ENCODE data around the gene ASPG.

- TF ChIP-seq CTCF (IDR thresholded peaks at IDR 0.05), result no peak
- no peak for TF ChIP-seq POLR2A (IDR thresholded peaks at IDR 0.05)
These were observed 7.4 kb downstream of the ASPG start for GRCh38 chr14:104092931-104093365.

Measured in esophagus squamous epithelium (tissue), 4 donors.